ENCODE measurements around the gene PANX1.

The PANX1 gene

GRCh38 chr11:94211261-94211830, 82.7 kb downstream of the PANX1 start:
- no peak for DNase-seq
- in situ Hi-C loops (cut with HindIII; ENCODE audit: low pct_ligation_motif_present, low pct_unique_long_range_greater_than_20kb, low sequenced_read_pairs): no loop called here

GRCh38 chr11:94212898-94213297, 84.3 kb downstream of the PANX1 start:
- in situ Hi-C loops (cut with HindIII; ENCODE audit: low pct_ligation_motif_present, low pct_unique_long_range_greater_than_20kb, low sequenced_read_pairs): no loop called here
- no peak for DNase-seq

GRCh38 chr11:94217705-94218104, 89.1 kb downstream of the PANX1 start:
- in situ Hi-C loops (cut with HindIII; ENCODE audit: low pct_ligation_motif_present, low pct_unique_long_range_greater_than_20kb, low sequenced_read_pairs): no loop called here
- DNase-seq: no peak

GRCh38 chr11:94218372-94218771, 89.7 kb downstream of the PANX1 start:
- DNase-seq: no peak
- in situ Hi-C loops (cut with HindIII; ENCODE audit: low pct_ligation_motif_present, low pct_unique_long_range_greater_than_20kb, low sequenced_read_pairs): no loop called here

- in situ Hi-C loops (cut with HindIII; ENCODE audit: low pct_ligation_motif_present, low pct_unique_long_range_greater_than_20kb, low sequenced_read_pairs): no loop called here
These were observed 91.1 kb downstream of the PANX1 start for GRCh38 chr11:94219771-94220170.

GRCh38 chr11:94224078-94224477, 95.4 kb downstream of the PANX1 start:
- DNase-seq: no peak
- in situ Hi-C loops (cut with HindIII; ENCODE audit: low pct_ligation_motif_present, low pct_unique_long_range_greater_than_20kb, low sequenced_read_pairs): no loop called here

More at GRCh38 chr11:94219771-94220170, 91.1 kb downstream of the PANX1 start:
- DNase-seq: no peak

Measured in ACHN (cell line).